GM18498 (cell line): ENCODE measurements around the gene TGM3.

Experiments used
- ATAC-seq: cut with Tn5 transposase; IDR thresholded peaks from one replicate; pipeline ENCODE4 v1.9.1; 2021; ENCODE audit warnings: mild to moderate bottlenecking, moderate library complexity; ENCODE audit not compliant: unreplicated experiment

The TGM3 gene

GRCh38 chr20:2283706-2284423 is 11.9 kb upstream of the TGM3 start:
- no peak for ATAC-seq

DNA sequence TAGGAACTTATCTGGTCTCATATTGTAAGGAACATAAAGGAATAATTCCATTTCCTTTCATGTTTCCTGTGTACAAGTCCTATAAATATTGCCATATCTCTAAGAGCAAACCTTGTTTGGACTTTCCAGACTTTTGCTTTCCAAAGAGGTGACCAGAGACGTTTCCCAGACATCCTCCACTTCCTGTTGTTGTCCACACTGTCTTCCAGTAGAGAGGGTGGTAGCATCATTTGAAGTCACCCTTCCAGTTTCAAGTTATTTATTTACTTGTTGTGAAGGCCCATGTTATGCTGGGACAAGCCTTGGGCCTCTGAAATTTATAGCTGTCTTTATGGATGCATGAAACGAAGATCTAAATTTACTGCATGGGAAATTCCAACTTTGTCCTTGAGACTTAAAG is 10.6 kb upstream of the TGM3 start:
- no peak for ATAC-seq

DNA sequence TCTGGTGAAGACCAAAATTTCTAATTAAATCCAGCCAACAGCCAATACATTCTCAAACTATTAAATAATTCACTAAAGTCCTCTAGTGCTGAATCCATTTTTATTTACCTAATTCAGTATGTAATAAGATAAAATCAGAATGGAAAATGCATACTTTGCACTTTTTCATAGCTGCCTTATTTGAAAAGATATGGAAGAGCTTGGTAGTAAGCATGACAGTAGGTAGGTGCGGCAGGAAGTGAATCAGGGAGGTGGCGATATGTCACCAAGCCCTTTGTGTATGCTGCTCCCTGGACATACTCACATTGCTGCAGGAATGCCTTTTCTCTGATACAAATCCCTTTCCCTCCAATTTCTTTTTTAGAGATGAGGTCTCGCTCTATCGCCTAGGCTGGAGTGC is 10.2 kb upstream of the TGM3 start:
- no peak for ATAC-seq

- no peak for ATAC-seq
Observed at GRCh38 chr20:2287504-2287903, 8.3 kb upstream of the TGM3 start.

DNA sequence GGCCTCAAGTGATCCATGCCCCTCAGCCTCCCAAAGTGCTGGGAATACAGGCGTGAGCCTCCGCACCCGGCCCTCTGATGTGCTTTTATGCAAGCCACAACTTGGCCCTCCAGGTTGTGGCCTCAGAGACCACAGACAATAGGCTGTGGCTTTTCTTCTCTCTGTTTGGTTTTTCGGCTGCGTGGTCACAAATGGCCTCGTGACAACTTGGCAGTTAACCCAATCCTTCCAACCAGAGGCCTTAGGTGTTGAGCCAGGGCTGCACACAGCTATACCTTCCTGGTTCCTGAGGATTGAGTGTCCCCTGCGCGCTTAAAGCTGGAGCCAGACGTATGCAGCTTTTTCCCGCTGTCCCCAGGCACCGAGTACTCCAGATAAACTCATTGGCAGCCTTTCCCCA is 6.3 kb upstream of the TGM3 start:
- ATAC-seq = peak; percentile 41

- no peak for ATAC-seq
Observed at GRCh38 chr20:2290486-2290885, 5.3 kb upstream of the TGM3 start.

DNA sequence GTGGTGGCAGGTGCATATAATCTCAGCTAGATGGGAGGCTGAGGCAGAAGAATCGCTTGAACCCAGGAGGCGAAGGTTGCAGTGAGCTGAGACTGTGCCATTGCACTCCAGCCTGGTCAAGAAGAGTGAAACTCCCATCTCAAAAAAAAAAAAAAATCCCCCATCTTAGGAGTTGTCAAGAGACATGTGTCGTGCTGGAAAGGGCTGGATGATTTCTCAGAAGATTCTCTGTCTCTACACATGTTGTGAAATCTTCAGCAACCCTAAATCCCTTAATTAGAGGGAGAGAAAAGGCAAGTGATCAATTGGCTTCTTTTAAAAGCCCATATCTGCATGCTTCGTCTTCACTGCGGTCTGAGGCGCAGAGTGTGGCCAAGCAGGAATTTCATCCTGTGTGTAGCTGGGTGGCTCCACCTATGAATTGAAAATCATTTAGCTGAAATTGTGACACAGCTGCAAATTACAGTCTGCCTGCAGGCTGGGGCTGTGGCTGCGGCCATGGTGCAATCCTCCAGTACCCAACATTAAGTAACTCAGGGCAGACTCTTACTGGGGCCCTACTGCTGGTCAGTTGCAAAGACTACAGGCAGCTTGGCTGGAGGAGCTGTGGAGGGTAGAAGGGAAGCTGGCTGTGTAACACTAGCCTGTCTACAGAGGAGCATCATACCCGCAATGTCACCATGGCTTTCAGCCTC is 3.2 kb upstream of the TGM3 start:
- ATAC-seq = no peak

DNA sequence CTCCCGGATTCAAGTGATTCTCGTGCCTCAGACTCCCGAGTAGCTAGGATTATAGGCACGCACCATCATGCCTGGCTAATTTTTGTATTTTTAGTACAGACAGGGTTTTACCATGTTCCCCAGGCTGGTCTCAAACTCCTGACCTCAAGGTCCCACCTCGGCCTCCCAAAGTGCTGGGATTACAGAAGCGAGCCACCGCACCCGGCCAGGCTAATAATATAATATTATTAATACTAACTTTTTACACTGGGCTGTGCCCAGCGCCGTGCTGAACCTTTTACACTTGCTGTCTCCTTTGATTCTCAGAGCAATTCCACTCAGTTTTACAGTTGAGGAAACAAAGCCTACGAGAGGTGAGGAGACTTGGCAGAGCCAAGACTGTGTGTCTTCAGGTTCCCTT is 2.3 kb upstream of the TGM3 start:
- ATAC-seq = no peak

GRCh38 chr20:2293971-2294370 is 1.8 kb upstream of the TGM3 start:
- no peak for ATAC-seq

- no peak for ATAC-seq
Observed at GRCh38 chr20:2295286-2295685, 515 bp upstream of the TGM3 start.

DNA sequence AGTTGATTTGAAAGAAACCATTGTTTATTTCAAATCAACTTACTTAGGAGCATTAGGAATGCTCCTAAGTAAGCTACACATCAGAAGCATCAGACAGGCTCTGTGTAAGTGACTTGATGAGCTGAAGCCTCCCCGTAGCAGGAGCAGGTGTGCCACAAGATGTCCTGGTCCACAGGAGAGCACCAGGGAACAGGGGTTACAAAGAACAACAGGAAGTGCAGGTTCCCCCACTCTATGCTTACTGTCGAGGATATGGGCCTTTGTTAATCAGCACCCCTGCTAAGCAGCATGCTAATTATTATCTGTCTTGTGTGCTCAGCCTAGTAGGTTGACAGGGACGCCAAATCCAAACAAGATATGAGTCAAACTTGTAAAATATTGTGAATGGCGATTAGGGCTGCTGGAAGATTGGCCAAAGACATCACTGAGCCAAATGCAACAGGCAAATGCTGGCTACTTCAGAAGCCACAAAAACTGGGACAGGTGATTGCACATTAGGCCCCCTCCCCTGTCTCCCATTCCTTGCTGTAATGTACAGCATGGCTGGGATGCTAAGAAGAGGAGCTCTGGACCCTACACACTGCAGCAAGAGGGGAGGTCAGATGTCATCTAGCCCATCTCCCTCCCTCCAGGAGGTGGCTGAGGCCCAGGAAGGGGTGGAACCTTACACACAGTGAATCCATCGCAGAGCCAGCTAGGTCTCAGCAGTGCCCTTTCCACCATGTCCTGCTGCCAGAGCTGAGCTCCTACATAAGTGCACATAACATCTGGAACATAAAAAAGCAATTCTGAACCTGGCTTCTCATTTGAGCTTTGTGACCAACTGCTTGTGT is 939 bp downstream of the TGM3 start:
- no peak for ATAC-seq

DNA sequence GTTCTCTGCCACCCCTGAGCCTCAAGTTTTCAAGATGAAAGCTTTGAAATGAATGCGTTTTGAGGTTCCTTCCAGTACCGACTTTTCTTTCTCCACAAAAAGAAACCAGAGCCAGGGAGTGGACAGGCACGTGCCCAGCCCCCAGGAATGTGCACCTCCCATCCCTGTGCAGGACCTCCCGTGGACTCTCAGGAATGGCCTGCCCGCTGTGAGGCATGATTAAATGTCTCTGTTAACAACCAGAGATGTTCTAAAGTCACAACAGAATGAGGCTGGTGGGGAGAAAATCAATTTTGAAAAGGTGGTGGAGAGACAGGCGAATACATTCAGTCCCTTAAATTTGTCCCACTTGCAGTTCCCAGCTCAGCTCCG is 1.5 kb downstream of the TGM3 start:
- no peak for ATAC-seq

- no peak for ATAC-seq
Observed at GRCh38 chr20:2298116-2298515, 2.3 kb downstream of the TGM3 start.

- no peak for ATAC-seq
Observed at GRCh38 chr20:2298701-2299100, 2.9 kb downstream of the TGM3 start.

GRCh38 chr20:2299301-2299700 is 3.5 kb downstream of the TGM3 start:
- ATAC-seq = no peak

- ATAC-seq = no peak
Observed at GRCh38 chr20:2300002-2300401, 4.2 kb downstream of the TGM3 start.

- no peak for ATAC-seq
Observed at GRCh38 chr20:2300420-2300819, 4.6 kb downstream of the TGM3 start.

GRCh38 chr20:2301164-2301622 is 5.4 kb downstream of the TGM3 start:
- peak; percentile 93 for ATAC-seq

DNA sequence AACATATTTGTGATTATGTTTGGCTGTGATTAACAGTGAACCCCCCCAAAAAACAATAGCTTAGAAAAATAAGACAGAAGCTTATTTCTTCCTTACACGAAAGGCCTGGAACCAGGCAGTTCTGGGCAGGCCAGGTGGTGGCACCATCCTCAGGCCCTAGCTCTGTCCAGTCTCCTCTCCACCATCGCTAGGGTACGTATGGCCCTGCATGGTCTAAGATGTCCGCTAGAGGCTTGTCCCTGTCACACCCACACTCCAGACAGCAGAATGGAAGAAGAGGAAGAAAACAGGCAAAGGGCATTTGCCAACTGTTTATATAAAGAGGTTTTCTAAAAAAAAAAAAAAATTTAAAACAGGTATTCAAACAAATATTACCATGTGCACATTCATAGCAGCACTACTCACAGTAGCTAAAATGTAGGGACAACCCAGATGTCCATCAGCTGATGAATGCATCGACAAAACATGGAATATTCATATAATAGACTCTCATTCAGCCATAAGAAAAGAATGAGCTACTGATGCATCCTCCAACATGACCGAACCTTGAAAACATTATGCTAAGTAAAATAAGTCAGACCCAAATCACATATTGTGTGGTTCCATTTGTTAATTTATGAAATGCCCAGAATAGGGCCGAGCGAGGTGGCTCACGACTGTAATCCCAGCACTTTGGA is 6.7 kb downstream of the TGM3 start:
- ATAC-seq = no peak

DNA sequence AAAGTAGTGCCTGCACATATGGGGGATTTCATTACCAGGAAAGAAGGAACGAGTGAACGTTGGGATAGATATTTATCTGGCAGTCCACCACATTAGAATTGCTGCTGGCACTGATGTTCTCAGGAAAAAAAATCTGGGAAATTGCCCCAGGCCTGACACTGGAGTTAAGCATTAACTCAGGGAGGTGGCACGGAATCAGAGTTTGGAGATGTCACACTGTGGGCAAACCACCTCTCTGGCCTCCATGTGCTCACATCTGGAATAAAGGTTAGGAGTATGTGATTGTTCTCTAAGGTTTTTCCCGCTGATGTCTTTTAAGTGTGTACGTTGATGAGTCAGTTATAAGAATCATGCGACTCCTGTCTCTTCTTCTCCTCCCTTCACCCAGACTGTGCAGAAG is 7.9 kb downstream of the TGM3 start:
- no peak for ATAC-seq

DNA sequence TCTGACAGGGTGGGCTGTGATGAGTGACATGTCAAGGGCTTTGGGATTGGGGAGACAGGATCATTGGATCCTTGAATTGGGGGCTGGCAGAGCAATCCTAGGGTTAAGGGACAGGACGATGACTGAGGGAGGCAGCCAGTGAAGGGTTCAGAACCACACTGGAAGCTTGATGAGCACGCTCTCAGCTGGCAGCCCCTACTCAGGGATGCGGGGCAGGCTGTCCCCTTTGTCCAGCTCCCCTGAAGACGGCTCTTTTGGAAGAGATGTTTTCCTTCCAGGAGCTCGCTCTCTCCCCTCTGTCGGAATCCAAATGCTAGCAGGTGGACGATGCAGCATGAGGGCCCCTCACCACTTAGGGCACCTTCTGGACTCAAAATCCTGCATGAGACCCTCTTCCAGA is 8.4 kb downstream of the TGM3 start:
- no peak for ATAC-seq
